K562 (cell line): ENCODE data around the gene SYNCRIP. TPM values are rescaled to one million over a fixed set of nuclear protein-coding genes. Genes with fewer than 3 reads are reported as not detected.

Source experiments
- MNT ChIP-seq, 2 experiments: fragments of 450-650 bp; conservative IDR thresholded peaks; 2 replicates each; pipeline ENCODE4 v1.6.1; 2017; ENCODE audit warnings: mild to moderate bottlenecking in 2 of 2, moderate library complexity in 2 of 2
- POLR2G ChIP-seq: fragments of 200-400 bp; formaldehyde crosslinking; IDR thresholded peaks from 2 replicates; pipeline ENCODE4 v1.6.1; 2017; ENCODE audit warnings: low read depth, mild to moderate bottlenecking, antibody characterized with exemption, low read length, moderate library complexity
- RBBP5 ChIP-seq: fragments of 200-600 bp; sonication (generic); IDR thresholded peaks from 2 replicates; pipeline ENCODE4 v1.6.1; 2012; ENCODE audit warnings: borderline replicate concordance, mild to moderate bottlenecking, low read length, control low read depth, inconsistent platforms; ENCODE audit not compliant: insufficient read depth, poor library complexity, severe bottlenecking
- SFPQ ChIP-seq: fragments of 200-400 bp; formaldehyde crosslinking; IDR thresholded peaks from 2 replicates; pipeline ENCODE4 v1.6.1; 2017; ENCODE audit warnings: mild to moderate bottlenecking, low read depth, low read length, moderate library complexity
- U2AF1 ChIP-seq: fragments of 200-400 bp; formaldehyde crosslinking; optimal IDR thresholded peaks from 2 replicates; pipeline ENCODE3; 2017; ENCODE audit warnings: mild to moderate bottlenecking, low read depth, low read length, moderate library complexity
- ZNF436 ChIP-seq: fragments of 250-450, 450-650 bp; sonication (Bioruptor Pico); formaldehyde crosslinking; IDR thresholded peaks from 2 replicates; pipeline ENCODE4 v1.7.0; 2020; ENCODE audit warnings: mild to moderate bottlenecking
- polyA plus RNA-seq, 8 experiments: library from polyadenylated mRNA; depleted of rRNA in 4 of 8; stranded (reverse) in 5 of 8; unstranded in 3 of 8; fragments of >200 nt; fragmentation: Nextera tagmentation in 2 of 8; fragmentation: Illumina TruSeq in 1 of 8; extraction: Ambion mirVana in 2 of 8; extraction: Trizol in 1 of 8; gene quantifications; 2 replicates each; pipeline versions ENCODE4 v1.2.1 to v1.2.3, GENCODE V29; 2011 to 2014; ENCODE audit warnings: inconsistent platforms in 1 of 8, missing spikeins in 1 of 8
- total RNA-seq, 7 experiments: library from RNA; depleted of rRNA in 6 of 7; stranded (reverse); fragments of >200 nt in 6 of 7; fragmentation: Illumina TruSeq in 2 of 7; extraction: Trizol in 2 of 7; gene quantifications; 2 replicates each; pipeline versions ENCODE4 v1.2.1 to v1.2.3, GENCODE V29; 2011 to 2021; ENCODE audit warnings: low replicate concordance in 1 of 7

Gene SYNCRIP
- total and polyA plus RNA-seq, 9 of the 15 experiments (the other 6 are each of a cell fraction or from before 2014, with no cell fraction given) = 46.5 to 295 (median 140) TPM

- TF ChIP-seq MNT (conservative IDR thresholded peaks at IDR 0.05) (peak; percentile 86 to 90), SFPQ (no peak), ZNF436 (no peak), RBBP5 (no peak), POLR2G (peak; percentile 71), U2AF1 (peak; percentile 64)
Measured at GRCh38 chr6:85641897-85642773, 551 bp downstream of the SYNCRIP start (continued).
